Ishikawa (cell line): ENCODE data around the gene DACT2.

ENCODE experiments used
- CEBPB ChIP-seq: IDR thresholded peaks from 2 replicates; pipeline ENCODE4 v1.6.1; 2012
- CREB1 ChIP-seq: IDR thresholded peaks from 2 replicates; pipeline ENCODE4 v1.6.1; 2012; ENCODE audit warnings: low read depth
- EGR1 ChIP-seq: IDR thresholded peaks from 2 replicates; pipeline ENCODE4 v1.6.1; 2012
- EP300 ChIP-seq: IDR thresholded peaks from 2 replicates; pipeline ENCODE4 v1.6.1; 2012; ENCODE audit warnings: borderline replicate concordance
- FOXM1 ChIP-seq: IDR thresholded peaks from 2 replicates; pipeline ENCODE4 v1.6.1; 2012; ENCODE audit warnings: low read depth, borderline replicate concordance
- NFIC ChIP-seq: IDR thresholded peaks from 2 replicates; pipeline ENCODE4 v1.6.1; 2012
- RAD21 ChIP-seq: IDR thresholded peaks from 2 replicates; pipeline ENCODE4 v1.6.1; 2012; ENCODE audit warnings: low read depth
- TAF1 ChIP-seq: IDR thresholded peaks from 2 replicates; pipeline ENCODE4 v1.6.1; 2012; ENCODE audit warnings: low read depth, mild to moderate bottlenecking
- TCF12 ChIP-seq: IDR thresholded peaks from 2 replicates; pipeline ENCODE4 v1.6.1; 2012; ENCODE audit warnings: low read depth
- TEAD4 ChIP-seq: IDR thresholded peaks from 2 replicates; pipeline ENCODE4 v1.6.1; 2012
- YY1 ChIP-seq: IDR thresholded peaks from 2 replicates; pipeline ENCODE4 v1.6.1; 2012; ENCODE audit warnings: low read depth
- ZBTB7A ChIP-seq: IDR thresholded peaks from 2 replicates; pipeline ENCODE4 v1.6.1; 2012; ENCODE audit warnings: low read depth
- TF ChIP-seq, protein P1 (sequence below): IDR thresholded peaks from 2 replicates; pipeline ENCODE4 v1.6.1; 2012
- TF ChIP-seq, protein P2 (sequence below): IDR thresholded peaks from 2 replicates; pipeline ENCODE4 v1.6.1; 2012
- TF ChIP-seq, protein P3 (sequence below): IDR thresholded peaks from 2 replicates; pipeline ENCODE4 v1.6.1; 2012; ENCODE audit warnings: low read depth, mild to moderate bottlenecking

DACT2 gene

GRCh38 chr6:168331058-168331457 lies 11.5 kb upstream of the DACT2 start:
- TF ChIP-seq YY1 (no peak), NFIC (no peak), EP300 (no peak), CEBPB (peak; percentile 36; the same call in 1 of the 2 replicates), ZBTB7A (no peak), RAD21 (no peak)
- TF ChIP-seq, protein P1, sequence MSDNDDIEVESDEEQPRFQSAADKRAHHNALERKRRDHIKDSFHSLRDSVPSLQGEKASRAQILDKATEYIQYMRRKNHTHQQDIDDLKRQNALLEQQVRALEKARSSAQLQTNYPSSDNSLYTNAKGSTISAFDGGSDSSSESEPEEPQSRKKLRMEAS, result no peak

GRCh38 chr6:168330403-168330802 lies 10.8 kb upstream of the DACT2 start:
- TF ChIP-seq TAF1, result no peak
- TF ChIP-seq, protein P1, result no peak
- TF ChIP-seq CEBPB, result no peak
- TF ChIP-seq, protein P2, sequence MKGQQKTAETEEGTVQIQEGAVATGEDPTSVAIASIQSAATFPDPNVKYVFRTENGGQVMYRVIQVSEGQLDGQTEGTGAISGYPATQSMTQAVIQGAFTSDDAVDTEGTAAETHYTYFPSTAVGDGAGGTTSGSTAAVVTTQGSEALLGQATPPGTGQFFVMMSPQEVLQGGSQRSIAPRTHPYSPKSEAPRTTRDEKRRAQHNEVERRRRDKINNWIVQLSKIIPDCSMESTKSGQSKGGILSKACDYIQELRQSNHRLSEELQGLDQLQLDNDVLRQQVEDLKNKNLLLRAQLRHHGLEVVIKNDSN, result no peak
- TF ChIP-seq RAD21, result no peak
- TF ChIP-seq, protein P3, sequence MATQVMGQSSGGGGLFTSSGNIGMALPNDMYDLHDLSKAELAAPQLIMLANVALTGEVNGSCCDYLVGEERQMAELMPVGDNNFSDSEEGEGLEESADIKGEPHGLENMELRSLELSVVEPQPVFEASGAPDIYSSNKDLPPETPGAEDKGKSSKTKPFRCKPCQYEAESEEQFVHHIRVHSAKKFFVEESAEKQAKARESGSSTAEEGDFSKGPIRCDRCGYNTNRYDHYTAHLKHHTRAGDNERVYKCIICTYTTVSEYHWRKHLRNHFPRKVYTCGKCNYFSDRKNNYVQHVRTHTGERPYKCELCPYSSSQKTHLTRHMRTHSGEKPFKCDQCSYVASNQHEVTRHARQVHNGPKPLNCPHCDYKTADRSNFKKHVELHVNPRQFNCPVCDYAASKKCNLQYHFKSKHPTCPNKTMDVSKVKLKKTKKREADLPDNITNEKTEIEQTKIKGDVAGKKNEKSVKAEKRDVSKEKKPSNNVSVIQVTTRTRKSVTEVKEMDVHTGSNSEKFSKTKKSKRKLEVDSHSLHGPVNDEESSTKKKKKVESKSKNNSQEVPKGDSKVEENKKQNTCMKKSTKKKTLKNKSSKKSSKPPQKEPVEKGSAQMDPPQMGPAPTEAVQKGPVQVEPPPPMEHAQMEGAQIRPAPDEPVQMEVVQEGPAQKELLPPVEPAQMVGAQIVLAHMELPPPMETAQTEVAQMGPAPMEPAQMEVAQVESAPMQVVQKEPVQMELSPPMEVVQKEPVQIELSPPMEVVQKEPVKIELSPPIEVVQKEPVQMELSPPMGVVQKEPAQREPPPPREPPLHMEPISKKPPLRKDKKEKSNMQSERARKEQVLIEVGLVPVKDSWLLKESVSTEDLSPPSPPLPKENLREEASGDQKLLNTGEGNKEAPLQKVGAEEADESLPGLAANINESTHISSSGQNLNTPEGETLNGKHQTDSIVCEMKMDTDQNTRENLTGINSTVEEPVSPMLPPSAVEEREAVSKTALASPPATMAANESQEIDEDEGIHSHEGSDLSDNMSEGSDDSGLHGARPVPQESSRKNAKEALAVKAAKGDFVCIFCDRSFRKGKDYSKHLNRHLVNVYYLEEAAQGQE, result no peak
- no peak for TF ChIP-seq TEAD4
- TF ChIP-seq TCF12, result no peak
- no peak for TF ChIP-seq YY1
- TF ChIP-seq NFIC, result no peak

- TF ChIP-seq RAD21, result no peak
- TF ChIP-seq, protein P1, result no peak
- TF ChIP-seq TCF12, result no peak
- no peak for TF ChIP-seq TAF1
- TF ChIP-seq CEBPB, result no peak
- no peak for TF ChIP-seq FOXM1
- TF ChIP-seq YY1, result no peak
- no peak for TF ChIP-seq TEAD4
Observed at GRCh38 chr6:168328086-168328485, 8.5 kb upstream of the DACT2 start.

DNA sequence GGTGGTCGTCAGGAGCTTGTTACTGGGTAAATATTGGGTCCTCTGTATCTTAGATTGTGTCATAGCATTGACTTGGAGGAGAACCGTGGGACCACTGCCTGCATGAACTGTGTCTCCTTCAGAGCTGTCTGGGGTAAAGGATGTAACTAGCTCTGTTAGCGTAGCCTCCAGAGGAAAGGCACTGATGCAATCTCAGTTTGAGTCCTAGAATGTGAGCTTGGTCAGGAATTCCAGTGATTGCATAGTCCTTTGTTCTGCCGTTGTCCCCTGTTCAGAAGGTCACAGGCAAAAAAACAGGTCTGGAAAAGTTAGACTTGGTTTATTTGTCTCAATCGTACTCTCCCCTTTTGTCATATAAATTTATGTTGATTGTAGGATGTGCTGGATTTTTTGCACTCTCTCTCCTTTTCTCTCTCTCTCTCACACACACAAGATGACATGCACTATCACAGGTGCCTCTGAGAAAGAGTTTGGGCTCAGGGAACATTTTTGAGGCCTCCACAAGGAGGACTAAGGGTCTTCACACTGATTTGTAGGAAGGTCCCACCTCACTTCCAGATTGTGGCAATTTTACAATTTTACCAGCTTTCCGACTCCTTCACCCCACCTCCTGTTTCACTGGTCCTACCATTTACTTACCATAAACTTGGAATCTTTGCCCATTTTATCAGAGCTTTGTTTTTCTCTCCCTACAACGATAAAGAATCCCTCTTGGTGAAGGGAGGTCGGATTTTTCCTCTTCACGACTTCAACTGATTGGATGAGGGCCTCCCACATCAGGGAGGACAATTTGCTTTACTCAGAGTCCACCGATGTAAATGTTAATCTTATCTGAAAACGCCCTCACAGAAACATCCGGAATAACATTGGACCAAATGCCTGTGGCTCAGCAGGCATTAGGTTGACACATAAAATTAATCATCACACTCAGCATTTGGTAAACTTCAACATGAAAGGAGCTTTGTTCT lies 7.0 kb upstream of the DACT2 start:
- TF ChIP-seq EP300, result no peak
- no peak for TF ChIP-seq TAF1
- no peak for TF ChIP-seq ZBTB7A
- TF ChIP-seq EGR1, result no peak
- TF ChIP-seq CREB1, result no peak
- TF ChIP-seq TCF12, result no peak
- TF ChIP-seq TEAD4, result peak; percentile 23; the same call in 1 of the 2 replicates
- no peak for TF ChIP-seq NFIC
- no peak for TF ChIP-seq YY1
- TF ChIP-seq CEBPB, result peak; percentile 64; the same call in 1 of the 2 replicates
- TF ChIP-seq FOXM1, result no peak
- TF ChIP-seq, protein P3, result no peak

DNA sequence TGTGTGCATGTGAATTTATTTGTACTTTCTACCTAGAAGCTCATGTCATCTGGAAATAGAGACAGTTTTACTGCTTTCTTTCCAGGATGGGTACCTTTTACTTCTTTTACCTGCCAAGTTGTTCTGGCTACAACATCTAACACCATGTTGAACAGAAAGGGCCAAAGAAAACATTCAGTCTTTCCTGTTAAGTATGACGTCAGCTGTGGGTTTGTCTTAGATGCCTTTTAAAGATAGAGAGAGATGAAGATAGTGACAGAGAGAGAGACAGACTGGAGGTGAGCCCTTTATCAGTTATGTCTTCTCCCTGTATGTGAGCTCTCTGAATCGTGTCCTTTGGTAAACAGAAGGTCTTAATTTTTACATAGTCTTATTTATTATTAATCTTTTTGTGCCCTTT lies 3.4 kb upstream of the DACT2 start:
- no peak for TF ChIP-seq ZBTB7A
- TF ChIP-seq EP300, result no peak
- TF ChIP-seq, protein P2, result no peak
- TF ChIP-seq, protein P1, result no peak
- no peak for TF ChIP-seq TAF1
- no peak for TF ChIP-seq FOXM1
- TF ChIP-seq CREB1, result no peak
- TF ChIP-seq TCF12, result no peak

- TF ChIP-seq TEAD4, result no peak
- TF ChIP-seq EGR1, result no peak
- TF ChIP-seq RAD21, result no peak
- no peak for TF ChIP-seq TCF12
- TF ChIP-seq TAF1, result no peak
- no peak for TF ChIP-seq NFIC
- TF ChIP-seq CREB1, result no peak
- TF ChIP-seq, protein P1, result no peak
- no peak for TF ChIP-seq ZBTB7A
- TF ChIP-seq, protein P3, result no peak
- TF ChIP-seq, protein P2, result no peak
- no peak for TF ChIP-seq FOXM1
Observed at GRCh38 chr6:168320634-168321033, 1.1 kb upstream of the DACT2 start.
